ENCODE data around the gene RASSF6.

The RASSF6 gene

GRCh38 chr4:73589887-73590801 is 30.1 kb downstream of the RASSF6 start:
- no peak overlapping the region for H3K4me3 ChIP-seq (ENCODE audit: low read depth in 1 of 2, low read length in 1 of 2)
- no peaks in the 10 kb centered on the region for H3K27me3 ChIP-seq
- no peaks in the 10 kb centered on the region for H3K4me1 ChIP-seq (ENCODE audit: control insufficient read depth in 1 of 2, insufficient read depth in 1 of 2, low read depth in 1 of 2, low read length in 1 of 2)
- H3K36me3 ChIP-seq: no peaks in the 10 kb centered on the region
- TF ChIP-seq CTCF (IDR thresholded peaks at IDR 0.05): no peak
- H3K9me3 ChIP-seq: no peaks in the 10 kb centered on the region
- no peak overlapping the region for H3K27ac ChIP-seq

DNA sequence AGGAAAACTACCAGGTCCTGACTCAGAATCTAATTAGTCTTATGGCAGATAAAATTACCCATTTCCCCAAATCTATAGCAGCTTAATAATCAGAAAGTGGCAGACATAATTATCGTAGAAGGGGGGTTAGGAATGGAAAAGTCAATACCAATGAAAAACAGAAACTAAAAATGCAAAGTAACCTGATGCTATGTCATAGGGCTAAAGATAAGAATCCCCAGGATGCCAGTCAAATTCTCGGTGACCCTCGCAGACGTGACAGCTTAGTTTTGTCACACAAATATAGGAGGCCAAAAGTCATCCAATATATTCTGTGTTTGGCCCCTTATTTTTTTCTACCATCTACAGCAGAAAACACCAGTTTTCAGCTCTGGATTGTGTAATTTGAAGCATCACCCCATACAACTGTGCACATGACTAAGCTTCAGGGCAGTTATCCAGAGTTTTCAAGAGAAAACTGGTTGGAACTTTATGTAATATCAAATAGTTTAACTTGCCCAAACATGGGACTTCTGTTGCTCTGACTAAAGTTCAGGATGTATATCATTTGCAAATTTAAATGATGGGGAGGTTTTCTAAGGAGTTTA is 30.9 kb downstream of the RASSF6 start:
- Histone ChIP-seq H3K4me1 (ENCODE audit: control insufficient read depth in 1 of 2, insufficient read depth in 1 of 2, low read depth in 1 of 2, low read length in 1 of 2) (no peaks in the 10 kb centered on the region), H3K9me3 (no peaks in the 10 kb centered on the region), H3K27ac (no peak overlapping the region), H3K27me3 (no peaks in the 10 kb centered on the region), H3K36me3 (no peaks in the 10 kb centered on the region), H3K4me3 (ENCODE audit: low read depth in 1 of 2, low read length in 1 of 2) (no peak overlapping the region)
- TF ChIP-seq CTCF (IDR thresholded peaks at IDR 0.05): no peak

GRCh38 chr4:73588613-73589012 is 31.6 kb downstream of the RASSF6 start:
- Histone ChIP-seq H3K4me3 (ENCODE audit: low read depth in 1 of 2, low read length in 1 of 2) (no peak overlapping the region), H3K9me3 (no peaks in the 10 kb centered on the region), H3K27ac (no peak overlapping the region), H3K4me1 (ENCODE audit: control insufficient read depth in 1 of 2, insufficient read depth in 1 of 2, low read depth in 1 of 2, low read length in 1 of 2) (no peaks in the 10 kb centered on the region), H3K36me3 (no peaks in the 10 kb centered on the region), H3K27me3 (no peaks in the 10 kb centered on the region)
- no peak for TF ChIP-seq CTCF (IDR thresholded peaks at IDR 0.05)

DNA sequence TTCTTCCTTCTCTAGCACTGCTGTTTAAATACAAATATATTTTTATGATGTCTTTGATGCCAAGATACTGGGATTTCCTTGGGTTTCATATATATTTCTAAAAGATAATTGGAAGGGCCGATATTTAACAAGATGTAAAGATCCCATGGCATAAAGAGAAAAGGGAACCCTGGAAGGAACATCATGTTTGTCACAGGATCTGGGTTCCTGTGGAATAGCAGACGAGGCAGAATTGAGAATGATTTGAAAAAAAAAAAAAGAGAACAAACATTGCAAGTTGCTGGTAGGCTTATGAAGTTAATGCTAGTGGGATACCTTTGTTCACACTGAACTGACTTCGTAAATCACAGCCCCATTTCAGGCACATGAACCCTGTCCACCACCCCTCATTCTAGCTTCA is 33.6 kb downstream of the RASSF6 start:
- Histone ChIP-seq H3K36me3 (no peaks in the 10 kb centered on the region), H3K27me3 (no peaks in the 10 kb centered on the region), H3K27ac (no peak overlapping the region), H3K9me3 (no peaks in the 10 kb centered on the region), H3K4me3 (ENCODE audit: low read depth in 1 of 2, low read length in 1 of 2) (no peak overlapping the region), H3K4me1 (ENCODE audit: control insufficient read depth in 1 of 2, insufficient read depth in 1 of 2, low read depth in 1 of 2, low read length in 1 of 2) (no peaks in the 10 kb centered on the region)
- no peak for TF ChIP-seq CTCF (IDR thresholded peaks at IDR 0.05)

DNA sequence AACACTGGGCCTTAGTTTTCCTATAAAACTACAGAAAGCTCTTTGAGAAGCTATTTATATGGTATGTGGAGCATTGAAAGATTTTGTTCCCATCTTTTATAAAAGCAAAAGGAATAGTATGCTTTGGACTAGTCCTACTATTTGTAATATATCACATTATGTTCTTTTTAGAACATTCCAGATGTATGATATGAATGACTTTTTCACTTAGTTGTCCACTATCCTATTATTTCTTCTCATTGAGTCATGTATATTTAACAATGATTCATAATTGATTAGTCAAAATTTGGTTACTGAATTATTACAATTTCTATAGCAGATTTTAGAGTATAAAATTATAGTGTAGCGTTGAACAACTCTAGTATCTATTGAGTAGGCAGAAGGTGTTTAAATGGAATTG is 34.2 kb downstream of the RASSF6 start:
- no peaks in the 10 kb centered on the region for H3K9me3 ChIP-seq
- TF ChIP-seq CTCF (IDR thresholded peaks at IDR 0.05): no peak
- H3K27me3 ChIP-seq: no peaks in the 10 kb centered on the region
- no peaks in the 10 kb centered on the region for H3K4me1 ChIP-seq (ENCODE audit: control insufficient read depth in 1 of 2, insufficient read depth in 1 of 2, low read depth in 1 of 2, low read length in 1 of 2)
- no peak overlapping the region for H3K4me3 ChIP-seq (ENCODE audit: low read depth in 1 of 2, low read length in 1 of 2)
- H3K36me3 ChIP-seq: no peaks in the 10 kb centered on the region
- H3K27ac ChIP-seq: no peak overlapping the region
